Measurements from ENCODE around the gene SRP54.

Gene SRP54

GRCh38 chr14:35046048-35046750 lies 63.4 kb downstream of the SRP54 start, which contains the start of gene FAM177A1 (continued):
- TF ChIP-seq PRDM1 (tag by site-specific recombination; IDR thresholded peaks at IDR 0.05), result no peak
- TF ChIP-seq ZNF266 (tag by site-specific recombination; IDR thresholded peaks at IDR 0.05; ENCODE audit: low read depth), result no peak
- TF ChIP-seq ZNF24 (tag by site-specific recombination; IDR thresholded peaks at IDR 0.05), result 0 out of 2 replicates have a peak, but pooled peaks have one; percentile 45
- peak; percentile 91 for TF ChIP-seq ZBTB10 (tag by site-specific recombination; IDR thresholded peaks at IDR 0.05)
- TF ChIP-seq ATF2 (tag by site-specific recombination; IDR thresholded peaks at IDR 0.05; ENCODE audit: low read depth), result peak; percentile 98
- peak; percentile 54; the same call in 1 of the 2 replicates for TF ChIP-seq MZF1 (tag by site-specific recombination; IDR thresholded peaks at IDR 0.05; ENCODE audit: borderline replicate concordance)
- TF ChIP-seq ZNF610 (tag by site-specific recombination; IDR thresholded peaks at IDR 0.05; ENCODE audit: borderline replicate concordance), result peak; percentile 38; the same call in 1 of the 2 replicates
- no peak for TF ChIP-seq ZNF274 (IDR thresholded peaks at IDR 0.05; ENCODE audit: low read length)
- no peak for TF ChIP-seq ZNF274 (tag by site-specific recombination; IDR thresholded peaks at IDR 0.05; ENCODE audit: borderline replicate concordance)
- peak; percentile 85 for TF ChIP-seq ZBTB20 (tag by site-specific recombination; IDR thresholded peaks at IDR 0.05)
- TF ChIP-seq OVOL3 (tag by site-specific recombination; IDR thresholded peaks at IDR 0.05), result peak; percentile 41; the same call in 1 of the 2 replicates
- TF ChIP-seq OSR2 (tag by site-specific recombination; IDR thresholded peaks at IDR 0.05), result peak; percentile 39; the same call in 1 of the 2 replicates
- peak; percentile 87; the same call in 1 of the 2 replicates for TF ChIP-seq KLF16 (tag by site-specific recombination; IDR thresholded peaks at IDR 0.05)
- TF ChIP-seq ZBTB8A (tag by site-specific recombination; IDR thresholded peaks at IDR 0.05), result peak; percentile 99
- no peak for TF ChIP-seq ZNF704 (tag by site-specific recombination; IDR thresholded peaks at IDR 0.05)
- TF ChIP-seq ZNF514 (tag by site-specific recombination; IDR thresholded peaks at IDR 0.05), result no peak
- peak; percentile 98 for TF ChIP-seq ZBTB17 (tag by site-specific recombination; IDR thresholded peaks at IDR 0.05)
- peak; percentile 85 for TF ChIP-seq ZNF600 (tag by site-specific recombination; IDR thresholded peaks at IDR 0.05)
- TF ChIP-seq ZBTB49 (tag by site-specific recombination; IDR thresholded peaks at IDR 0.05; ENCODE audit: low read depth), result no peak
- TF ChIP-seq ZNF2 (tag by site-specific recombination; IDR thresholded peaks at IDR 0.05), result peak; percentile 61; the same call in 1 of the 2 replicates
- peak; percentile 56; the same call in 1 of the 2 replicates for TF ChIP-seq INSM2 (tag by site-specific recombination; IDR thresholded peaks at IDR 0.05)
- TF ChIP-seq ZXDB (tag by site-specific recombination; IDR thresholded peaks at IDR 0.05), result peak; percentile 89
- TF ChIP-seq ZBTB11 (tag by site-specific recombination; conservative IDR thresholded peaks at IDR 0.05; ENCODE audit: low read depth), result peak; percentile 42
- no peak for TF ChIP-seq ZNF624 (tag by site-specific recombination; IDR thresholded peaks at IDR 0.05)
- peak; percentile 75 for TF ChIP-seq ZEB2 (tag by site-specific recombination; IDR thresholded peaks at IDR 0.05)
- TF ChIP-seq ZNF76 (tag by site-specific recombination; IDR thresholded peaks at IDR 0.05; ENCODE audit: borderline replicate concordance, low read depth), result peak; percentile 70; the same call in 1 of the 2 replicates
- 0 out of 2 replicates have a peak, but pooled peaks have one; percentile 38 for TF ChIP-seq EGR2 (tag by site-specific recombination; IDR thresholded peaks at IDR 0.05; ENCODE audit: low read depth)
